Activated naive CD4-positive, alpha-beta T cell treated with anti-CD3 and anti-CD28 coated beads, Interleukin-2, amount 50 U/mL, for 24 hours (primary cell): Measurements from ENCODE around the gene HVCN1.
"Not testable (repeated sequence)": the region's sequence is repeated elsewhere in the genome, so short reads cannot be mapped to it uniquely, and the experiment has no call there.

Experiments used
- H3K27ac Mint-ChIP-seq: one replicate; pipeline ENCODE4 v1.8.0; 2021; ENCODE audit warnings: mild to moderate bottlenecking, mixed read lengths
- H3K27me3 Mint-ChIP-seq: one replicate; pipeline ENCODE4 v1.8.0; 2021; ENCODE audit warnings: mixed read lengths
- H3K36me3 Mint-ChIP-seq: one replicate; pipeline ENCODE4 v1.8.0; 2021; ENCODE audit warnings: mixed read lengths
- H3K4me1 Mint-ChIP-seq: one replicate; pipeline ENCODE4 v1.8.0; 2021; ENCODE audit warnings: mixed read lengths
- H3K4me3 Mint-ChIP-seq: one replicate; pipeline ENCODE4 v1.8.0; 2021; ENCODE audit warnings: mild to moderate bottlenecking, mixed read lengths
- H3K9me3 Mint-ChIP-seq: one replicate; pipeline ENCODE4 v1.8.0; 2021; ENCODE audit warnings: mixed read lengths

The HVCN1 gene

DNA sequence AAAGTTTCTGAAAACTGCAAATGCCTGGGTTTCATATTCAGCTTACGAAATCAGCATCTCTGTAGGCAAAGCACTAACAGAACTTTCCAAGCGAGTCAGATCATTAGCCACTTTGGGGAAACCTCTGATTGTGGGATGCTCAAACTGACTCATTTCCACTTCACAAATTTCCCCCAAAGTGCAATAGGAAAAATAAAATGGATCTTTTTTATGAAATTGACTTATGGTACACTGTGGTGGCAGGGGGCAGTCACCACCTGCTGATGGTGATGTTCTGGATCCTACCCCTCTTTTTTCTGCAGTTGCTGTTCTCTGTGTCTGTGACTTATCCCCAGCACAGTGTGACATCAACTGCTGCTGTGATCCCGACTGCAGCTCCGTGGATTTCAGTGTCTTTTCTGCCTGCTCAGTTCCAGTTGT, 69.4 kb downstream of the HVCN1 start:
- Mint-ChIP-seq H3K36me3 (no peaks in the 10 kb centered on the region), H3K9me3 (no peaks in the 10 kb centered on the region), H3K27ac (peak overlapping the region; percentile 77), H3K4me3 (peak overlapping the region; percentile 52), H3K4me1 (peaks cover 8% of the 10 kb centered on the region), H3K27me3 (no peaks in the 10 kb centered on the region)

DNA sequence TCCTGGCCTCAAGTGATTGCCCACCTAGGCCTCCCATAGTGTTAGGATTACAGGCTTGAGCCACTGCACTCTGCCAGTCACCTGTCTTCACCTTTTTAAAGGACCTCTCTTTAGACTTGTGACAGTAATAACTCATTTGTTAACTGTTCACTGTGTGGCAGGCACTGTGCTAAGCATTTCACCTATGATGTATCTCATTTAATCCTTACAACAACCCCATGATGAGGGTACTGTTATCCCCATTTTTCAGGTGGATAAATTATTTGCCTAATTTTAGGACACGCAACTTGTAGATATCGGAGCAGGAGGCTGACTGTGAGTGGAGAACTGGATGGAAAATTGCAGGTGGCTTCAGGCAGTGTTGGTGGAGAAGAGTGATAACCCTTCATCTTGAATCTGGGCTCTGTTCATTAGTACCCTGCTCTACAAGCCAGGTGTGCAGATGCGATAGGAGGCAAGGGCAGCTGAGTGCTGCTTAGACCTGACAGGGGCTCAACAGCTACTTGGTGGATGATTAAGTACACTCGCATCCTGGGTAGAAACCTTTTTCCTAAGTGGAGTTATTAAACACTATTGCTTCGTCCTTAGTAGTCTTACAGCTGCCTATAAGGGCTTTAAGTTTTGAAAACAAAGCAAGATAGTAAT, 72.3 kb downstream of the HVCN1 start:
- H3K4me3 Mint-ChIP-seq: no peak overlapping the region
- peaks cover 11% of the 10 kb centered on the region for H3K4me1 Mint-ChIP-seq

DNA sequence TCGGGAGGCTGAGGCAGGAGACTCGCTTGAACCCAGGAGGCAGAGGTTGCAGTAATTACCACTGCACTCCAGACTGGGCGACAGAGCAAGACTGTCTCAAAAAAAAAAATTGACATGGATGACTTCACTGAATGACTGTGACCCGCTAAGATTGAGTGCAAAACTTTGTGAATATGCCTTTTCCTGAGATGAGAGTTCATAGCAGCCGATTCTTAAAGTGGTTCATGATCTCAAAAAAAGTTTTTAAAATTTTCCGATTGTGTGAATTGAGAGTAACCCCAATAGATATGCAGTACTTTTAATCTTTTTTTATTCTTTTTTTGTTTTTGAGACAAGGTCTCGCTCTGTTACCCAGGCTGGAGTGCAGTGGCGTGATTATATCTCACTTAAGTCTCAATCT, 73.7 kb downstream of the HVCN1 start:
- peaks cover 11% of the 10 kb centered on the region for H3K4me1 Mint-ChIP-seq
- no peaks in the 10 kb centered on the region for H3K36me3 Mint-ChIP-seq
- H3K4me3 Mint-ChIP-seq: no peak overlapping the region
- H3K27me3 Mint-ChIP-seq: no peaks in the 10 kb centered on the region
- H3K27ac Mint-ChIP-seq: no peak overlapping the region
- H3K9me3 Mint-ChIP-seq: no peaks in the 10 kb centered on the region

More for the DNA sequence above, 72.3 kb downstream of the HVCN1 start:
- H3K27ac Mint-ChIP-seq: no peak overlapping the region
- H3K9me3 Mint-ChIP-seq: no peaks in the 10 kb centered on the region
- no peaks in the 10 kb centered on the region for H3K27me3 Mint-ChIP-seq
- H3K36me3 Mint-ChIP-seq: no peaks in the 10 kb centered on the region

DNA sequence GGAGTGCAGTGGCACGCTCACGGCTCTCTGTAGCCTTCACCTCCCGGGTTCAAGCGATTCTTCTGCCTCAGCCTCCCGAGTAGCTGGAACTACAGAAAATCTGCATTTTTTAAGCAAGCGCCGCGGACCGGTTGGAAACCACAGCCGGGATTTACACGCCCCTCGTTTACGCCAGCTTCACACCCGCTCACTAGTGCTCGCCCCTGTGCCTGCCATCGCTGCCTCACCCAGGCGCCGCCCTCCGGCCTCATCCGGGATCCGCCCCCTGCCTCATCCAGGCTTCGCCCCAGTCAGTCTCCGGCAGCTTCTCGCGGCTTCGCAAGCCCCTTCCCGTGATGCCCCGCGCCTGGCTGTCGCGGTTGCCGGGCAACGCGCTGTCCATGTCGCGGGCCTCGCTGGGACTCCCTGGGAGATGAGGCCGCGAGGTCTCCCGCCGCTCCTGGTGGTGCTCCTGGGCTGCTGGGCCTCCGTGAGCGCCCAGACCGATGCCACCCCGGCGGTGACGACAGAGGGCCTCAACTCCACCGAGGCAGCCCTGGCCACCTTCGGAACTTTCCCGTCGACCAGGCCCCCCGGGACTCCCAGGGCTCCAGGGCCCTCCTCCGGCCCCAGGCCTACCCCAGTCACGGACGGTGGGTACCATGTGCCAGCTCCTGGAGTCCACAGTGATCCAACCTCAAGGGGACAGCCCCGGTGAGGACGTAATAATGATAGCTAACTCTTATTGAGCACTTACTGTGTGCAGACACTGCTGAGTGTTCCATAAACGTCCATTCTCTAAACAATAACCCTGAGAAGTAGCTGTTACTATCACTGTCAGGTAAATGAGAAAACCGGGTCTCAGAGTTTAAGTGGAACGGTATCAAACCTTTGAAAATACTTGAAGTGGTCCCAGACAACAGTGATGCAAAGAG, 74.9 kb downstream of the HVCN1 start, which contains the start of gene TCTN1:
Gene TCTN1 (plus strand): TSS at position 359 of the 914 bp plus-strand sequence. CDS start 54 bp downstream, at position 413.
- Mint-ChIP-seq H3K36me3 (no peaks in the 10 kb centered on the region), H3K27ac (peak within 1 kb of the TSS; percentile 76), H3K9me3 (no peaks in the 10 kb centered on the region), H3K4me3 (peak within 1 kb of the TSS; percentile 85), H3K27me3 (no peaks in the 10 kb centered on the region), H3K4me1 (peaks cover 3% of the 10 kb centered on the region)

DNA sequence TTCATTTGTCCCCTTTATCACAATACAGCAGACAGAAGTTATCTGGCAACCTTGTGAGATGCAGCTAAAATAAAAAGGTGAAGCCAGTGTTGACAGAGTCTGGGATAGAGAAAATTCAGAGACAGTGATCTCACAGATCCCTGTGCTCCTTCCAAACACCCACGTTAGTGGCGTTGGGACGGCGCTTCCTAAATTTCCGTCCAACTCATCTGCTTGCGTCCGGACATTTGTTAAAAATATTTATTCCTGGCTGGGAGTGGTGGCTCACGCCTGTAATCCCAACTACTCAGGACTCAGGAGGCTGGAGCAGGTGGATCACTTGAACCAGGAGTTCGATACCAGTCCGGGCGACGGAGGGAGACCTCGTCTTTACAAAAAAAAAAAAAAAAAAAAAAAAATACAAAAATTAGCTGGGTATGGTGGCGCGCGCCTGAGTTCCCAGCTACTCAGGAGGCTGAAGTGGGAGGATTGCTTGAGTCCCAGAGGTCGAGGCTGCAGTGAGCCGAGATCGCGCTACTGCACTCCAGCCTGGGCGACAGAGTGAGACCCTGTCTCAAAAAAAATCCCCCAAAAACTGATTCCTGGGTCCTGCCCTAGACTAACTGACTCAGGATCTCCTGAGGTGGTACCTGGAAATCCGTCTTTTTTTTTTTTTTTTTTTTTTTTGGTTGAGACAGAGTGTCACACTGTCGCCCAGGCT, 75.7 kb downstream of the HVCN1 start:
- peak overlapping the region; percentile 85 for H3K4me3 Mint-ChIP-seq
- H3K4me1 Mint-ChIP-seq: peaks cover 3% of the 10 kb centered on the region
- no peaks in the 10 kb centered on the region for H3K9me3 Mint-ChIP-seq
- H3K36me3 Mint-ChIP-seq: no peaks in the 10 kb centered on the region
- H3K27ac Mint-ChIP-seq: peak overlapping the region; percentile 51
- H3K27me3 Mint-ChIP-seq: no peaks in the 10 kb centered on the region

DNA sequence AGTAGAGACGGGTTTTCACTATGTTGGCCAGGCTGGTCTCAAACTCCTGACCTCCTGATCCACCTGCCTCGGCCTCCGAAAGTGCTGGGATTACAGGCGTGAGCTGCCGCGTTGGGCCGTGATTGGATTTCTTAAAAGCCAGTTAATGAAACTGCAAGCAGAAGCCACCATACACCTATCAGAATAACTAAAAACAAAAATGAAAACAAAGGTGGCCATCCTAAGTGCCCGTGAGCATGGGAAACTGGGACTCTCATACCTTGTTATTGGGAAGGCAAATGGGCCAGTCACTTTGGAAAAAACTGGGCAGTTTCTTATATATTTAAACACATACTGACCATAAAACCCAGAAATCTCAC, 82.7 kb downstream of the HVCN1 start:
- Mint-ChIP-seq H3K9me3 (no peaks in the 10 kb centered on the region), H3K36me3 (no peaks in the 10 kb centered on the region), H3K4me1 (peaks cover 15% of the 10 kb centered on the region), H3K4me3 (peak overlapping the region; percentile 91), H3K27ac (peak overlapping the region; percentile 84), H3K27me3 (no peaks in the 10 kb centered on the region)

DNA sequence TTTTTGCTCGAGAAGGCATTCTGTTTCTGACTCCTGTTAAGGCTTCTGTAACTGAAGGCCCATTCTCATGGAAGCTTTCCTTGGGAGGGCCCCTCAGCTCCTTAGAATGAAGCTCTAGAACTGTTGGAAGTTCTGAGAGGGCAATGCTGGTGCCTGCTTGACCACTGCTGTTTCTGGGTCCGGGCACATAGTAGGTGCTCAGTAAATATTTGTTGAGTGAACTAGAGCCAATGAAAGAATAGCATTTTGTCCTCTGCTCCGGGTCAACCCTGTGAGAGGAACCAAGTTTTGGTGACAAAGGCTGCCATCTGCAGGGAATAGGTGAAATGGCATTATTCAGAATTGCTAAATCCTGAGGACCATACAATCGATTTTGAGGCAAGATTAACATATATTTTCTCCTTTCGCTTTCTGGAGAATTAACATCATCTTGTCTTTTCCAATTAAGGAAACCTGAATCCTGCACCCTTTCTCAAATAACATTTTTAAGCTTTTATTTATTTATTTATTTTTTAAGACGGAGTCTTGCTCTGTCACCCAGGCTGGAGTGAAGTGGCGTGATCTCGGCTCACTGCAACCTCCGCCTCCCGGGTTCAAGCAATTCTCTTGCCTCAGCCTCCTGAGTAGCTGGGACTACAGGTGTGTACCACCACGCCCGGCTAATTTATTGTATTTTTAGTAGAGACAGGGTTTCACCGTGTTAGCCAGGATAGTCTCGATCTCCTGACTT, 86.7 kb downstream of the HVCN1 start:
- Mint-ChIP-seq H3K27ac (peak overlapping the region; percentile 70), H3K4me1 (peaks cover 25% of the 10 kb centered on the region)
- H3K27me3 Mint-ChIP-seq, H3K36me3 Mint-ChIP-seq, H3K9me3 Mint-ChIP-seq, H3K4me3 Mint-ChIP-seq: not testable (repeated sequence)

DNA sequence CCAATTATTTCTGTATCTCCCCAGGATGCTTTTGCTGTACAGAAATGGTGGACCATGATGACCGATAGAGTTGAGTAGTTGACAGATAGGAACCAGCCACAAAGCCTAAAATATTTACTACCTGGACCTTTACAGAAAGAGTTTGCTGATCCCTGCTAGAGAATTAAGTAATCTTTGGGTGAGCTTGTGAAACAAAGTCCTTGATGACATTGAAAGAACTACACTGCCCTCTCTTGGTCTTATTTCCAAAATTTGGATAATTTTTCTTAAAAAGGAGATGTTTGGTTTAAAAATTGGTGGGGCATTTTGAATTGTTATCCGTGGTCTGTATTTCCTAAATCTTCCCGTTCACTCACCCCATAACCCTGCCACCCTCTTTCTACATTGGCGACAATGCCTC, 88.7 kb downstream of the HVCN1 start:
- Mint-ChIP-seq H3K27me3 (no peaks in the 10 kb centered on the region), H3K36me3 (no peaks in the 10 kb centered on the region), H3K4me3 (no peak overlapping the region), H3K27ac (peak overlapping the region; percentile 69), H3K9me3 (no peaks in the 10 kb centered on the region), H3K4me1 (peaks cover 20% of the 10 kb centered on the region)

DNA sequence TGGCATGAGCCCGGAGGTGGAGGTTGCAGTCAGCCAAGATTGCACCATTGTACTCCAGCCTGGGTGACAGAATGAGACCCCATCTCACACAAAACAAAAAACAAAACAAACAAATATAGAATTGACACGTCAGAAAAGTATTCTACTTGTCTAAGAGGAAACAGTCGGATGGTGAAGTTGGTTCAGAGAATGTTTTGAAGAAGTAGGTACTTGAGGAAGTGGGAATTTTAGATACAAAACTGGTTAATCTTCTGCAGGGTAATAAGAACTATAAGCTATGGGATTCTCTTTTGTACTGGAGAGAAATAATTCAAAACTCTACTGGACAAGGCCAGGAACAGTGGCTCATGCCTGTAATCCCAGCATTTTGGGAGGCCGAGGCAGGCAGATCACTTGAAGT, 89.6 kb downstream of the HVCN1 start:
- H3K4me1 Mint-ChIP-seq: peaks cover 19% of the 10 kb centered on the region
- H3K36me3 Mint-ChIP-seq: no peaks in the 10 kb centered on the region
- no peaks in the 10 kb centered on the region for H3K9me3 Mint-ChIP-seq
- H3K4me3 Mint-ChIP-seq: no peak overlapping the region
- H3K27me3 Mint-ChIP-seq: no peaks in the 10 kb centered on the region
- H3K27ac Mint-ChIP-seq: peak overlapping the region; percentile 35
